Measurements from ENCODE around the gene TRIM32. TPM values are rescaled to one million over a fixed set of nuclear protein-coding genes. Genes with fewer than 3 reads are reported as not detected.
A peak's percentile ranks its signal among the peaks of the same experiment; 100 is the strongest.
"Not testable (repeated sequence)": the region's sequence is repeated elsewhere in the genome, so short reads cannot be mapped to it uniquely, and the experiment has no call there.

Gene TRIM32
- polyA plus RNA-seq, 1 donor: 31.5 TPM

DNA sequence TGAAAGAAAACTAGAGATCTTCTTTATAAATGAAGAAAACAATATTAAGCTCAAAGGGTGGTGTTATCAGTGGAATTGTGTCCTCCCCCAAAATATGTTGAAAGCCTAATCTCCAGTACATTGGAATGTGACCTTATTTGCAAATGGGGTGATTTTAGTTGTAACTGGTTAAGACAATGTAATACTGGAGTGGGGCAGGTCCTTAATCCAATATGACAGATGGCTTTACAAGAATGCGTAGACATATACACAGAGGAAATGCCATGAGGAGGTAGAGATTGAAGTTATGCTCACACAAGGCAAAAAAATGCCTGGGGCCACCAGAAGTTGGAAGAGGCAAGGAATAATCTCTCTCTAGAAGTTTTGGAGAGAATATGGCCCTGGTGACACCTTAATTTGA is 13.7 kb upstream of the TRIM32 start:
- Histone ChIP-seq H3K27ac (ENCODE audit: low read length) (no peak overlapping the region), H3K36me3 (ENCODE audit: control insufficient read depth, insufficient read depth, low read length) (peaks cover 2% of the 10 kb centered on the region), H3K9me3 (ENCODE audit: control insufficient read depth, low read depth, low read length) (peaks cover 4% of the 10 kb centered on the region), H3K4me3 (ENCODE audit: low read length) (no peak overlapping the region), H3K4me1 (ENCODE audit: control insufficient read depth, insufficient read depth, low read length) (no peaks in the 10 kb centered on the region), H3K27me3 (ENCODE audit: control insufficient read depth, insufficient read depth, low read length) (no peaks in the 10 kb centered on the region)
- DNase-seq: no peak
- WGBS (ENCODE audit: insufficient coverage, low lambda C conversion rate): no CpG with 5 or more reads among the region's 1 CpG

DNA sequence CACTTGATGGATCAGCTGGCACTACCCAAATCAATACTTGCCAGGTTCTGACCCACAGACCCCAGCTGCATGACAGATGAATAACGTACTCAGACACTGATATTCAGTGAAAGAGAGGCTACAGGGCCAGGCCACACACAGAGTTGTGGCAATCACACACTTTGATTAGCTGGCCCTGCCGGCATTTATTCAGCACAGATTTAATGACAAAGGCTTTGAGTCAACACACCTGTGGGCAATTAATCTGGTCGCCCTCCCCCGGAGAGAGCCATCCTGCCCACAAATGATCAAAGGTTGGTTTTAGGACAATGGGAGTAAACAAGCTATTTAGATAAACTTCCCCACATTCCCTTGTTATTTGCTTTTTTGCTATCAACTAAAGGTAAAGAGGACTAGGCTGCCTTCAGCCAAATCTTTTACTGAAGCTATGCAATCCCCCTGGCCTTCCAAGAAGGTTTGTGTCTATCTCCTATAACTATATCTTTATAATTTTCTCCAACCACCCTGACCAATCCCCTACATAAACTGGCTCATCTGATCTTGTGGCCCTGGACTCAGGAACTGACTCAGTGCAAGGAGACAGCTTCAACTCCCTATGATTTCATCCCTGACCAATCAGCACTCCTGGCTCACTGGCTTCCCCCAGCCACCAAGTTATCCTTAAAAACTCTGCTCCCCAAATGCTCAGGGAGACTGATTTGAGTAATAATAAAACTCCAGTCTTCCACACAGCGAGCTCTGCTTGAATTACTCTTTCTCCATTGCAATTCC is 12.7 kb upstream of the TRIM32 start:
- Histone ChIP-seq H3K9me3 (ENCODE audit: control insufficient read depth, low read depth, low read length) (peaks cover 4% of the 10 kb centered on the region), H3K4me1 (ENCODE audit: control insufficient read depth, insufficient read depth, low read length) (no peaks in the 10 kb centered on the region), H3K27me3 (ENCODE audit: control insufficient read depth, insufficient read depth, low read length) (no peaks in the 10 kb centered on the region), H3K36me3 (ENCODE audit: control insufficient read depth, insufficient read depth, low read length) (peaks cover 2% of the 10 kb centered on the region), H3K27ac (ENCODE audit: low read length) (no peak overlapping the region), H3K4me3 (ENCODE audit: low read length) (no peak overlapping the region)
- 100% methylated on average over 1 of the region's 5 CpGs for WGBS (ENCODE audit: insufficient coverage, low lambda C conversion rate)
- DNase-seq: no peak

DNA sequence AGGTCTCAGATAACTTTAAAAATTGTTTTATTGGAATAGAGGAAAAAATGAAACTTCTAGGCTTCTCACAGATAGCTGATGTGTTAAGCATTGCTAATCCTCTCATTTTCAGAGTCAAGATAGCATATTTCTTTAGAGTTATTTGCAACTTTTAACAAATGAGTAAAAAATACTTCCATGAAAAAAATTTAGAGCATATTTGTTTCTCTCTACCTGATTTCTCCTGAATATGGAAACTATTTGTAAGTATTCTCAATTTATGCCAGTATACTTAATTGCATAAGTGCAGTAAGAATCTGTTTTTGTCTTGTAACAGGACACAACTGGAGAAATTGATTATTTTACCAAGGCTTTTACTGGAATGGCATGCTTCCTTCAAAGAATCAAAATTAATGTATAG is 3.6 kb upstream of the TRIM32 start:
- Histone ChIP-seq H3K36me3 (ENCODE audit: control insufficient read depth, insufficient read depth, low read length) (no peaks in the 10 kb centered on the region), H3K27me3 (ENCODE audit: control insufficient read depth, insufficient read depth, low read length) (no peaks in the 10 kb centered on the region), H3K27ac (ENCODE audit: low read length) (no peak overlapping the region), H3K4me1 (ENCODE audit: control insufficient read depth, insufficient read depth, low read length) (peaks cover 6% of the 10 kb centered on the region), H3K9me3 (ENCODE audit: control insufficient read depth, low read depth, low read length) (peaks cover 6% of the 10 kb centered on the region), H3K4me3 (ENCODE audit: low read length) (no peak overlapping the region)
- no peak for DNase-seq

DNA sequence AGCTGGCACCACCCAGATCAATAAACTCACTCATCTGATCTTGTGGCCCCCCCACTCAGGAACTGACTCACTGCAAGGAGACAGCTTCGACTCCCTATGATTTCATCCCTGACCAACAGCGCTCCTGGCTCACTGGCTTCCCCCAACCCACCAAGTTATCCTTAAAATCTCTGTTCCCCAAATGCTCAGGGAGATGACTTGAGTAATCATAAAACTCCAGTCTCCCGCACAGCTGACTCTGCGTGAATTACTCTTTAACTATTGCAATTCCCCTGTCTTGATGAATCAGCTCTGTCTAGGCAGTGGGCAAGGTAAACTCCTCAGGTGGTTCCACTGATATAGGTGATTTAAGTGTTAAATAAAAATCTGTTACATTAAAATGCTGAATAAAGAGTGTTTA is 1.9 kb upstream of the TRIM32 start:
- no peak for DNase-seq
- Histone ChIP-seq H3K4me1 (ENCODE audit: control insufficient read depth, insufficient read depth, low read length) (peaks cover 9% of the 10 kb centered on the region), H3K9me3 (ENCODE audit: control insufficient read depth, low read depth, low read length) (peaks cover 6% of the 10 kb centered on the region), H3K27me3 (ENCODE audit: control insufficient read depth, insufficient read depth, low read length) (no peaks in the 10 kb centered on the region), H3K36me3 (ENCODE audit: control insufficient read depth, insufficient read depth, low read length) (no peaks in the 10 kb centered on the region), H3K27ac (ENCODE audit: low read length) (no peak overlapping the region), H3K4me3 (ENCODE audit: low read length) (no peak overlapping the region)
- 50% methylated on average over 1 of the region's 4 CpGs for WGBS (ENCODE audit: insufficient coverage, low lambda C conversion rate)

DNA sequence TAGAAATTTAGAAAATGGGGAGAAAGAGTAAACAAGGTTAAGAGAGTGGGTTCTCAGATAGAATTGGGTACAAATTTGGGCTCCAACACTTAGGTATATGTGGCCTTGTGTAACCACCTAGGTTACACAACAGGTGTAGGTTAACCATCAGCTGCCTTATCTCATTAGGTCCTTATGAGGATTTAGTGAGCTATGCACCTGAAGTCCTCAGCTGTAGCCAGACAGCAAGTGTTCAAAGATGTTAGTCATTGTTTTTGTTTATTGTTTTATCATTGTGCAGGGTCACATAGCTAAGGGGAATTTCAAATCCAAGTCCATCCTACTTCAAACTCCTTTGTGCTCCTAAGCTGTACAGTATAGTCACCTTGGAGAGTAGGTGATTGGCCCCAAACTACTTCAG is 970 bp upstream of the TRIM32 start:
- Histone ChIP-seq H3K9me3 (ENCODE audit: control insufficient read depth, low read depth, low read length) (peaks cover 6% of the 10 kb centered on the region), H3K27ac (ENCODE audit: low read length) (peak overlapping the region; percentile 67), H3K36me3 (ENCODE audit: control insufficient read depth, insufficient read depth, low read length) (no peaks in the 10 kb centered on the region), H3K4me1 (ENCODE audit: control insufficient read depth, insufficient read depth, low read length) (peaks cover 12% of the 10 kb centered on the region), H3K27me3 (ENCODE audit: control insufficient read depth, insufficient read depth, low read length) (no peaks in the 10 kb centered on the region), H3K4me3 (ENCODE audit: low read length) (peak overlapping the region; percentile 67)
- peak; percentile 62 to 73 for DNase-seq

DNA sequence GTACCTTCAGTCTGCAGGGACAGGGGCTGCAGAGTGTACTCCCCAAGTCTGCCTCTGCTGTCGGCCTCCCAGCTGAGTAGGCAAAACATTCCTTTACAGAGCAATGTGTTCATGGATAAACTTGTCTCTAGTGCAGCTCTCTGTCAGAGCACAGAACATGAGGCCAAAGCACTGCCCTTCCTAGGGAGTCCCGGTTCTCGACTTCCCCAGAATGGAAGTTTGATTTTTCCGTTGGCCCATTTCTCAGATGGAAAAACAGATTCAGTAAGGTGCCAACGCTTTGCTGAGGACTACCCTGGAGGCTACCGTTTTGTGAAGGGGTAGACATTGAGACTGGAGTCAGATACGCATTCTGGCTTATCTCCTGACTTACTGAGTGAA is 422 bp upstream of the TRIM32 start:
- Histone ChIP-seq H3K36me3 (ENCODE audit: control insufficient read depth, insufficient read depth, low read length) (no peaks in the 10 kb centered on the region), H3K27ac (ENCODE audit: low read length) (peak overlapping the region; percentile 67), H3K27me3 (ENCODE audit: control insufficient read depth, insufficient read depth, low read length) (no peaks in the 10 kb centered on the region), H3K4me3 (ENCODE audit: low read length) (peak overlapping the region; percentile 67), H3K9me3 (ENCODE audit: control insufficient read depth, low read depth, low read length) (peaks cover 6% of the 10 kb centered on the region), H3K4me1 (ENCODE audit: control insufficient read depth, insufficient read depth, low read length) (peaks cover 18% of the 10 kb centered on the region)
- WGBS (ENCODE audit: insufficient coverage, low lambda C conversion rate): no CpG with 5 or more reads among the region's 7 CpGs
- no peak for DNase-seq

DNA sequence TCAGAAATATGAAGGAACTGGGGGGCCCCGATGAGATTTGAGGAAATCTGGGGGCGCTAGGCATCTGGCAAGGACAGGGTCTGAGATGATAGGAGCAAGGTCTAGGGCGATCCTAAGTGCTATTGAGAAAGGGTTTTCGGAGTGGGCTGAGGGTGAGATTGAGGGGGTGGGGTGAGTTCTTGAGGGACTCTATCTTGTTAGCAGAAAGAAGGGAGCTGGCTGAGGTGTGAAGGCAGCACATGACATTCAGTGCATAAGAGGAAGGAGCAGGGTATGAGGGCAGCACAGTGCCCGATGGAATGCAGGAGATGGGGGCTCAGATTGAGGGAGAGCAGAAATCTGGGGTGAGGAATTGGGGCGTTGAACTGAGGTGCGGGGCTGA is 640 bp downstream of the TRIM32 start:
- 13% methylated on average over 3 of the region's 7 CpGs for WGBS (ENCODE audit: insufficient coverage, low lambda C conversion rate)
- no peaks in the 10 kb centered on the region for H3K36me3 ChIP-seq (ENCODE audit: control insufficient read depth, insufficient read depth, low read length)
- peak overlapping the region; percentile 67 for H3K27ac ChIP-seq (ENCODE audit: low read length)
- H3K9me3 ChIP-seq (ENCODE audit: control insufficient read depth, low read depth, low read length): peaks cover 6% of the 10 kb centered on the region
- DNase-seq: peak in 1 of 2 donors; percentile 69
- peaks cover 26% of the 10 kb centered on the region for H3K4me1 ChIP-seq (ENCODE audit: control insufficient read depth, insufficient read depth, low read length)
- no peaks in the 10 kb centered on the region for H3K27me3 ChIP-seq (ENCODE audit: control insufficient read depth, insufficient read depth, low read length)
- peak overlapping the region; percentile 67 for H3K4me3 ChIP-seq (ENCODE audit: low read length)

DNA sequence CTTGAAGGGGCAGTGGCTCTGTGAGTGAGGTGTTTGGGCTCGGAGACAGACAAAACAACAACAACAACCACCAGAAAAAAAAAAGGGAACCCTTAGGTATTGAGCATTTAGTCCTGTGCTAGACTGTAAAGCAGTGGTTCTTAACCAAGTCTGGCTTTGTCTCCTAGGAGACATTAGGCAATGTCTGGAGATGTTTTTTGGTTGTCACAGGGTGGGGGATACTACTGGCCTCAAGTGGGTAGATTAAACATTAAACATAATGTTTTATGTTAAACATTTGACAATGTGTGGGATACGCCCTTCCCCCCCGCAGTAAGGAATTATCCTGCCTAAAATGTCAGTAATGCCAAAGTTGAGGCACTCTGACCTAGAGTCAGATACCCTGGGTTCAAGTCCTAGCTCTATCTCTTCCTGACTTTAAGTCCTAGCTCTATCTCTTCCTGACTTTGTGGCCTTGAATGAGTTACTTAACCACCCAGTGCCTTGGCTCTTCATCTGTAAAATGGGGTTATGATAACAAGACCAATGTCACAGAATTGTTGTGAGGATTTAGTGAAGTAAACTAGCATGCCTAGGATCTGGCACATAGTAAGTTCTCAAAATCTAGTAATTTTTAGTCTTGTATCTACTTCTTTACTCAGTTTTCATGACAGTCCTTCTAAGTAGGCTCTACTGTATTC is 1.8 kb downstream of the TRIM32 start:
- Histone ChIP-seq H3K4me3 (ENCODE audit: low read length) (peak overlapping the region; percentile 67), H3K36me3 (ENCODE audit: control insufficient read depth, insufficient read depth, low read length) (no peaks in the 10 kb centered on the region), H3K27me3 (ENCODE audit: control insufficient read depth, insufficient read depth, low read length) (no peaks in the 10 kb centered on the region), H3K4me1 (ENCODE audit: control insufficient read depth, insufficient read depth, low read length) (peaks cover 34% of the 10 kb centered on the region), H3K9me3 (ENCODE audit: control insufficient read depth, low read depth, low read length) (no peaks in the 10 kb centered on the region), H3K27ac (ENCODE audit: low read length) (peak overlapping the region; percentile 67)
- 60% methylated on average over 2 of the region's 3 CpGs for WGBS (ENCODE audit: insufficient coverage, low lambda C conversion rate)
- DNase-seq: peak in 1 of 2 donors; percentile 63

DNA sequence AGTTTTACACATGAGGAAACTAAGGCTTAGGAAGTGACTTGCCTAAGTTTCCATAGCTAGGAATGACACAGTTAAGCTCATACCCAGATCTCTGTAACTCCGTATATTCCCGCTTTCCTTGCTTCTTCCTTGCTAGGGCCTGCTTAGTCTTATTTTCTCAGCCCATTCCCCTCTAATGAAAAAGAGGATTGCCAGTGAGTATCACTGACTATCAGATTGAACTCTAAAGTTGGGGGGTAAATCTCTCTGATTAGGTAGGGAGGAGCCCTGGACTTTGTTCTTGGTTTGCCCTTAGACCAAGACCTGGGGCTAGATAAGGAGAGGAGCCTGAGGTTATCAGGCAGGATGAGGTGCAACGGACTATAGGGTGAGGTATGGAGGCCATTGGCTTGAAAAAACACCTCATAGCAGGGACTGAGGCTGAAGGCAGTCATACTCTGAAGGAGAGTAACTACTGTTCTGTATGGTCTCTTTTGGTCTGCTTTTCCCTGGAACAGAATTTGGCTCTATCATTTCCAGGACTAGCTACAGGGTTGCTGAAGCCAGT is 2.5 kb downstream of the TRIM32 start:
- no peaks in the 10 kb centered on the region for H3K9me3 ChIP-seq (ENCODE audit: control insufficient read depth, low read depth, low read length)
- no CpG with 5 or more reads among the region's 3 CpGs for WGBS (ENCODE audit: insufficient coverage, low lambda C conversion rate)
- peak overlapping the region; percentile 67 for H3K27ac ChIP-seq (ENCODE audit: low read length)
- no peaks in the 10 kb centered on the region for H3K27me3 ChIP-seq (ENCODE audit: control insufficient read depth, insufficient read depth, low read length)
- DNase-seq: peak; percentile 56 to 78
- peaks cover 34% of the 10 kb centered on the region for H3K4me1 ChIP-seq (ENCODE audit: control insufficient read depth, insufficient read depth, low read length)
- H3K36me3 ChIP-seq (ENCODE audit: control insufficient read depth, insufficient read depth, low read length): no peaks in the 10 kb centered on the region
- no peak overlapping the region for H3K4me3 ChIP-seq (ENCODE audit: low read length)

DNA sequence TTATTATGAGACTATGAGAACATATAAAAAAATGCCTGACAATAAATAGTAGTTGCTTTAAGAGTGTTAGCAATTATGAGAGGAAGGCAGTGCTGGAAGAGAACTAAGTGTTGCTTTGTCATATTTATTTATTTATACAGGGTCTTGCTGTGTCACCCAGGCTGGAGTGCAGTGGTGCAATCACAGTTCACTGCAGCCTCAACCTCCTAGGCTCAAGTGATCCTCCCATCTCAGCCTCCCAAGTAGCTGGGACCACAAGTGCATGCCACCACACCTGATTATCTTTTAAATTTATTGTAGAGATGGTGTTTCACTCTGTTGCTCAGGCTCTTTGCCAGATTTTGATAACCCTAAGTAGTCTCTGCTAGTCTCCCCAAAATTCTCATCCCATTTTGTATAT is 3.7 kb downstream of the TRIM32 start:
- peaks cover 38% of the 10 kb centered on the region for H3K4me1 ChIP-seq (ENCODE audit: control insufficient read depth, insufficient read depth, low read length)
- H3K27ac ChIP-seq (ENCODE audit: low read length): peak overlapping the region; percentile 76
- not testable (repeated sequence) for DNase-seq; H3K36me3 ChIP-seq (ENCODE audit: control insufficient read depth, insufficient read depth, low read length); H3K27me3 ChIP-seq (ENCODE audit: control insufficient read depth, insufficient read depth, low read length); H3K9me3 ChIP-seq (ENCODE audit: control insufficient read depth, low read depth, low read length); H3K4me3 ChIP-seq (ENCODE audit: low read length)

DNA sequence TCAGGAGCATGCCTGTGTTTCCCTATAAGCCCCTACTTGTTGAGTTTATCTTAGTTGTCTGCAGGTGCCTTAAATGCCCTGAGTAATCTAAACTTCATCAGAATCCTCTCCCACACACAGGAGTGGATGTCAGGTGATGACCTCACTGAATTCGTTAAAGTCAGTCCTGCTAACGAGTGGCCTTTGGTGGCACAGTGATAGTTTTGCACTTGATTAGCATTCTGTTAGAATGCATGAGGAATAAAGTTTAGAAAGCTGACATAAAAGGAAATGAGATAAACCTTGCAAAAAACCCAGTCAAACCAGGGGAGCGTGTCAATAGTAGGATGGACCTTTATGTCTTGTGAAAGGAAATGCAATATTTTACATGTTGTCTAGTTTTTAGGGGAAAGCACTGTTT is 4.5 kb downstream of the TRIM32 start:
- DNase-seq: no peak
- WGBS (ENCODE audit: insufficient coverage, low lambda C conversion rate): no CpG with 5 or more reads among the region's 3 CpGs
- H3K4me3 ChIP-seq (ENCODE audit: low read length): no peak overlapping the region
- H3K9me3 ChIP-seq (ENCODE audit: control insufficient read depth, low read depth, low read length): no peaks in the 10 kb centered on the region
- no peaks in the 10 kb centered on the region for H3K27me3 ChIP-seq (ENCODE audit: control insufficient read depth, insufficient read depth, low read length)
- no peaks in the 10 kb centered on the region for H3K36me3 ChIP-seq (ENCODE audit: control insufficient read depth, insufficient read depth, low read length)
- H3K4me1 ChIP-seq (ENCODE audit: control insufficient read depth, insufficient read depth, low read length): peaks cover 34% of the 10 kb centered on the region
- peak overlapping the region; percentile 76 for H3K27ac ChIP-seq (ENCODE audit: low read length)

Measured in large intestine (tissue), 3 donors.